OCI-LY7 (cell line): ENCODE results near the gene SYNRG. TPM values are rescaled to one million over a fixed set of nuclear protein-coding genes. Genes with fewer than 3 reads are reported as not detected.

Experiments
- BruUV-seq: library from RNA; stranded (reverse); fragments of 400-500 nt; replicated peaks from 2 replicates; lab custom pipeline; 2021; lab: Mats Ljungman, UMichigan
- CTCF ChIA-PET: fragments of 300-600 bp; sonication (Branson Sonifier 250); formaldehyde crosslinking; loops from one replicate; lab custom pipeline; 2022; ENCODE audit warnings: antibody characterized with exemption; ENCODE audit not compliant: unreplicated experiment; lab: Charles Lee
- POLR2A ChIA-PET: fragments of 300-600 bp; sonication (Branson Sonifier 250); formaldehyde crosslinking; loops from one replicate; lab custom pipeline; 2022; ENCODE audit warnings: antibody characterized with exemption; lab: Charles Lee
- DNase-seq: peaks from one replicate; pipeline ENCODE4 v3.0.0-alpha.2; 2015; ENCODE audit warnings: low spot score
- H2AFZ ChIP-seq: fragments of 200-600 bp; sonication (generic), shearing (Covaris generic); 2 replicates; pipeline ENCODE4 v1.6.1; 2014; ENCODE audit warnings: mild to moderate bottlenecking, antibody characterized with exemption, low read length, moderate library complexity
- H3K27ac ChIP-seq: fragments of 200-600 bp; sonication (generic); 2 replicates; pipeline ENCODE4 v1.5.1; 2014; ENCODE audit warnings: mixed run types, low read depth, mild to moderate bottlenecking, moderate library complexity, low read length, inconsistent platforms; ENCODE audit not compliant: poor library complexity, severe bottlenecking
- H3K36me3 ChIP-seq: fragments of 200-600 bp; sonication (generic); 2 replicates; pipeline ENCODE4 v1.6.1; 2014; ENCODE audit warnings: mild to moderate bottlenecking, antibody characterized with exemption, low read length, moderate library complexity, mixed read lengths; ENCODE audit not compliant: insufficient read depth
- H3K4me1 ChIP-seq: fragments of 200-600 bp; sonication (generic); 2 replicates; pipeline ENCODE4 v1.5.1; 2014; ENCODE audit warnings: mild to moderate bottlenecking, low read length; ENCODE audit not compliant: insufficient read depth, poor library complexity, severe bottlenecking
- H3K4me2 ChIP-seq: fragments of 200-600 bp; sonication (generic); 2 replicates; pipeline ENCODE4 v1.6.1; 2014; ENCODE audit warnings: mild to moderate bottlenecking, low read length
- H3K4me3 ChIP-seq: fragments of 200-600 bp; sonication (generic); 2 replicates; pipeline ENCODE4 v1.5.1; 2014; ENCODE audit warnings: mild to moderate bottlenecking, low read depth, low read length; ENCODE audit not compliant: poor library complexity, severe bottlenecking
- H3K79me2 ChIP-seq: fragments of 200-600 bp; sonication (generic); 2 replicates; pipeline ENCODE4 v1.6.1; 2016; ENCODE audit warnings: low read depth, mild to moderate bottlenecking, low read length, moderate library complexity, mixed read lengths; ENCODE audit not compliant: insufficient read depth
- H3K9me2 ChIP-seq: fragments of 200-600 bp; sonication (generic); 2 replicates; pipeline ENCODE4 v1.6.1; 2016; ENCODE audit warnings: mild to moderate bottlenecking, low read length, mixed read lengths; ENCODE audit not compliant: insufficient read depth
- H3K9me3 ChIP-seq: fragments of 200-600 bp; sonication (generic); 2 replicates; pipeline ENCODE4 v1.6.1; 2014; ENCODE audit warnings: mild to moderate bottlenecking, mixed run types, low read length, mixed read lengths
- H4K20me1 ChIP-seq: fragments of 200-600 bp; sonication (generic); 2 replicates; pipeline ENCODE4 v1.6.1; 2014; ENCODE audit warnings: mild to moderate bottlenecking, antibody characterized with exemption, low read length, moderate library complexity, mixed read lengths; ENCODE audit not compliant: insufficient read depth
- CTCF ChIP-seq: fragments of 200-600 bp; sonication (generic); conservative IDR thresholded peaks from 2 replicates; pipeline ENCODE4 v1.5.1; 2014; ENCODE audit warnings: mild to moderate bottlenecking, antibody characterized with exemption, low read length, moderate library complexity, mixed read lengths
- EZH2phosphoT487 ChIP-seq: fragments of 200-600 bp; sonication (generic); IDR thresholded peaks from 2 replicates; pipeline ENCODE4 v1.6.1; 2018; ENCODE audit warnings: low read depth, borderline replicate concordance, mild to moderate bottlenecking, mixed run types, antibody characterized with exemption, low read length, moderate library complexity, mixed read lengths
- intact Hi-C: fragments of 100-400 bp; cut with micrococcal nuclease; formaldehyde crosslinking; loops from one replicate; pipeline ENCODE4 v1.10.0; 2022; ENCODE audit not compliant: unreplicated experiment
- total RNA-seq, 2 experiments: library from RNA; depleted of rRNA in 1 of 2; stranded (reverse); fragments of >200 nt in 1 of 2; shearing (Covaris generic) in 1 of 2; gene quantifications; 2 replicates each; pipeline ENCODE4 v1.2.3, GENCODE V29; 2014 to 2022

Gene SYNRG
- total RNA-seq, 2 experiments from 2014 or later = 39.6 to 132 TPM

GRCh38 chr17:37545486-37545885 lies 63.7 kb downstream of the SYNRG start:
- Histone ChIP-seq H3K36me3 (peaks cover 96% of the 10 kb centered on the region), H3K79me2 (peaks cover 77% of the 10 kb centered on the region), H3K27ac (no peak overlapping the region), H3K9me3 (no peaks in the 10 kb centered on the region), H3K9me2 (no peaks in the 10 kb centered on the region), H3K4me3 (no peak overlapping the region), H4K20me1 (peaks cover 10% of the 10 kb centered on the region; the same call in 1 of the 2 replicates), H3K4me2 (no peak overlapping the region), H3K4me1 (no peaks in the 10 kb centered on the region), H2AFZ (no peak overlapping the region)
- ChIA-PET POLR2A (no interaction called here), CTCF (no interaction called here)
- intact Hi-C loops = no loop called here
- no peak for DNase-seq
- no TSS peak for BruUV-seq
- TF ChIP-seq CTCF = no peak
- no peak for TF ChIP-seq EZH2phosphoT487

GRCh38 chr17:37543637-37544052 lies 65.6 kb downstream of the SYNRG start:
- Histone ChIP-seq H3K27ac (no peak overlapping the region), H3K4me3 (no peak overlapping the region), H3K4me2 (no peak overlapping the region), H4K20me1 (peaks cover 6% of the 10 kb centered on the region; the same call in 1 of the 2 replicates), H2AFZ (no peak overlapping the region), H3K4me1 (no peaks in the 10 kb centered on the region), H3K9me2 (no peaks in the 10 kb centered on the region), H3K36me3 (peaks cover 96% of the 10 kb centered on the region), H3K79me2 (peaks cover 59% of the 10 kb centered on the region), H3K9me3 (no peaks in the 10 kb centered on the region)
- intact Hi-C loops = no loop called here
- no peak for DNase-seq
- no peak for TF ChIP-seq CTCF
- no peak for TF ChIP-seq EZH2phosphoT487
- ChIA-PET POLR2A (no interaction called here), CTCF (no interaction called here)
- BruUV-seq = no TSS peak

GRCh38 chr17:37541880-37542660 lies 67.1 kb downstream of the SYNRG start:
- Histone ChIP-seq H3K4me2 (no peak overlapping the region), H3K9me3 (no peaks in the 10 kb centered on the region), H4K20me1 (peaks cover 5% of the 10 kb centered on the region; the same call in 1 of the 2 replicates), H3K4me1 (no peaks in the 10 kb centered on the region), H3K4me3 (no peak overlapping the region), H3K79me2 (peaks cover 44% of the 10 kb centered on the region), H3K9me2 (no peaks in the 10 kb centered on the region), H2AFZ (no peak overlapping the region), H3K36me3 (peaks cover 97% of the 10 kb centered on the region), H3K27ac (no peak overlapping the region)
- DNase-seq = no peak
- POLR2A ChIA-PET = no interaction called here
- CTCF ChIA-PET = no interaction called here
- intact Hi-C loops = no loop called here
- TF ChIP-seq CTCF (no peak), EZH2phosphoT487 (no peak)
- no TSS peak for BruUV-seq
